Skeletal muscle satellite cell (primary cell): ENCODE measurements around the gene SUN5.

Experiments used
- H3K27me3 ChIP-seq: 2 replicates; pipeline ENCODE4 v1.7.0; 2013; ENCODE audit warnings: low read length; ENCODE audit not compliant: control insufficient read depth, insufficient read depth
- H3K36me3 ChIP-seq: 2 replicates; pipeline ENCODE4 v1.7.0; 2013; ENCODE audit warnings: mild to moderate bottlenecking, control low read depth, low read length; ENCODE audit not compliant: insufficient read depth
- H3K4me1 ChIP-seq: 2 replicates; pipeline ENCODE4 v1.7.0; 2013; ENCODE audit warnings: low read length; ENCODE audit not compliant: control insufficient read depth, insufficient read depth
- H3K4me2 ChIP-seq: 2 replicates; pipeline ENCODE4 v1.7.0; 2013; ENCODE audit warnings: mild to moderate bottlenecking, low read length
- H3K4me3 ChIP-seq: 2 replicates; pipeline ENCODE4 v1.7.0; 2013; ENCODE audit warnings: low read length
- H3K9ac ChIP-seq: 2 replicates; pipeline ENCODE4 v1.7.0; 2013; ENCODE audit warnings: mild to moderate bottlenecking, low read depth, low read length, moderate library complexity
- H3K9me3 ChIP-seq: replicated peaks from 2 replicates; pipeline ENCODE4 v1.7.0; 2013; ENCODE audit warnings: mild to moderate bottlenecking, control low read depth, low read length

SUN5 gene

GRCh38 chr20:33018169-33018931 lies 14.1 kb upstream of the SUN5 start:
- H3K4me2 ChIP-seq: no peak overlapping the region
- H3K36me3 ChIP-seq: no peaks in the 10 kb centered on the region
- peaks cover 51% of the 10 kb centered on the region for H3K27me3 ChIP-seq
- H3K9ac ChIP-seq: no peak overlapping the region
- H3K9me3 ChIP-seq: no peaks in the 10 kb centered on the region
- no peak overlapping the region for H3K4me3 ChIP-seq
- H3K4me1 ChIP-seq: no peaks in the 10 kb centered on the region

- H3K4me1 ChIP-seq: no peaks in the 10 kb centered on the region
- no peaks in the 10 kb centered on the region for H3K36me3 ChIP-seq
- peaks cover 55% of the 10 kb centered on the region for H3K27me3 ChIP-seq
- no peaks in the 10 kb centered on the region for H3K9me3 ChIP-seq
- H3K9ac ChIP-seq: no peak overlapping the region
- no peak overlapping the region for H3K4me2 ChIP-seq
- no peak overlapping the region for H3K4me3 ChIP-seq
These were observed 13.3 kb upstream of the SUN5 start for GRCh38 chr20:33017542-33017941.

GRCh38 chr20:33016581-33017109 lies 12.4 kb upstream of the SUN5 start:
- no peak overlapping the region for H3K4me2 ChIP-seq
- H3K4me1 ChIP-seq: no peaks in the 10 kb centered on the region
- no peaks in the 10 kb centered on the region for H3K9me3 ChIP-seq
- H3K27me3 ChIP-seq: peaks cover 54% of the 10 kb centered on the region
- H3K9ac ChIP-seq: no peak overlapping the region
- no peaks in the 10 kb centered on the region for H3K36me3 ChIP-seq
- H3K4me3 ChIP-seq: no peak overlapping the region

- no peak overlapping the region for H3K4me3 ChIP-seq
- H3K4me1 ChIP-seq: no peaks in the 10 kb centered on the region
- H3K4me2 ChIP-seq: no peak overlapping the region
- no peaks in the 10 kb centered on the region for H3K36me3 ChIP-seq
- H3K9ac ChIP-seq: no peak overlapping the region
- H3K9me3 ChIP-seq: no peaks in the 10 kb centered on the region
- peaks cover 60% of the 10 kb centered on the region for H3K27me3 ChIP-seq
These were observed 11.7 kb upstream of the SUN5 start for GRCh38 chr20:33015700-33016580.

DNA sequence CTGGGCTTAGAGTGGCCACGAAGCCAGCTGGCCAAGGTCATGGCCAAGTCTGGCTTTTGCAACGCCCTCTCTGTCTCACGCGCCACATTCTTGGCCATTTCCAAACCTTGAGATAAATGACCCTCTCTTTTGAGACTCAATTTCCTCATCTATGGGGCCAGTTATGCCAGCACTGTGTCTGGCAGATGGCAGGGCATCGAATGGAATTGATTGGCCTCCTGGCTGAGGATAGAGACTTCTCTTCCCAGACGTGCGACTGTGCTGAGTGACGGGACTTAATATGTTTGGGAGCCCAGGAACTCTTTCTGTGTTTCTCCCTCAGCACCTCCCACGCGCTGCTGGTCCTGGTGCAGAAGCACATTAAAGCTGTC lies 10.9 kb upstream of the SUN5 start:
- peaks cover 56% of the 10 kb centered on the region for H3K27me3 ChIP-seq
- H3K9ac ChIP-seq: no peak overlapping the region
- no peaks in the 10 kb centered on the region for H3K36me3 ChIP-seq
- no peaks in the 10 kb centered on the region for H3K4me1 ChIP-seq
- no peaks in the 10 kb centered on the region for H3K9me3 ChIP-seq
- no peak overlapping the region for H3K4me2 ChIP-seq
- H3K4me3 ChIP-seq: no peak overlapping the region

- Histone ChIP-seq H3K4me1 (no peaks in the 10 kb centered on the region), H3K4me2 (no peak overlapping the region), H3K27me3 (peaks cover 53% of the 10 kb centered on the region)
These were observed 10.3 kb upstream of the SUN5 start for GRCh38 chr20:33014336-33015113.

GRCh38 chr20:33013701-33014326 lies 9.6 kb upstream of the SUN5 start:
- H3K9me3 ChIP-seq: no peaks in the 10 kb centered on the region
- no peaks in the 10 kb centered on the region for H3K36me3 ChIP-seq
- no peak overlapping the region for H3K9ac ChIP-seq
- H3K4me2 ChIP-seq: no peak overlapping the region
- no peak overlapping the region for H3K4me3 ChIP-seq
- peaks cover 53% of the 10 kb centered on the region for H3K27me3 ChIP-seq
- H3K4me1 ChIP-seq: no peaks in the 10 kb centered on the region

More at GRCh38 chr20:33014336-33015113, 10.3 kb upstream of the SUN5 start:
- Histone ChIP-seq H3K9ac (no peak overlapping the region), H3K36me3 (no peaks in the 10 kb centered on the region), H3K9me3 (no peaks in the 10 kb centered on the region), H3K4me3 (no peak overlapping the region)

- no peak overlapping the region for H3K4me2 ChIP-seq
- H3K4me1 ChIP-seq: no peaks in the 10 kb centered on the region
- no peak overlapping the region for H3K9ac ChIP-seq
- H3K27me3 ChIP-seq: peaks cover 53% of the 10 kb centered on the region
- no peaks in the 10 kb centered on the region for H3K9me3 ChIP-seq
- no peaks in the 10 kb centered on the region for H3K36me3 ChIP-seq
- H3K4me3 ChIP-seq: no peak overlapping the region
These were observed 8.3 kb upstream of the SUN5 start for GRCh38 chr20:33012327-33013189.

GRCh38 chr20:33010674-33011449 lies 6.6 kb upstream of the SUN5 start:
- H3K27me3 ChIP-seq: peaks cover 45% of the 10 kb centered on the region
- no peak overlapping the region for H3K9ac ChIP-seq

GRCh38 chr20:33010133-33010504 lies 5.9 kb upstream of the SUN5 start:
- Histone ChIP-seq H3K9ac (no peak overlapping the region), H3K4me2 (no peak overlapping the region), H3K27me3 (peaks cover 38% of the 10 kb centered on the region), H3K36me3 (no peaks in the 10 kb centered on the region), H3K9me3 (no peaks in the 10 kb centered on the region), H3K4me1 (no peaks in the 10 kb centered on the region), H3K4me3 (no peak overlapping the region)

More at GRCh38 chr20:33010674-33011449, 6.6 kb upstream of the SUN5 start:
- H3K4me3 ChIP-seq: no peak overlapping the region
- H3K4me1 ChIP-seq: no peaks in the 10 kb centered on the region
- no peaks in the 10 kb centered on the region for H3K9me3 ChIP-seq
- H3K4me2 ChIP-seq: no peak overlapping the region
- no peaks in the 10 kb centered on the region for H3K36me3 ChIP-seq
